ENCODE results near the gene DOK6.

DOK6 gene

DNA sequence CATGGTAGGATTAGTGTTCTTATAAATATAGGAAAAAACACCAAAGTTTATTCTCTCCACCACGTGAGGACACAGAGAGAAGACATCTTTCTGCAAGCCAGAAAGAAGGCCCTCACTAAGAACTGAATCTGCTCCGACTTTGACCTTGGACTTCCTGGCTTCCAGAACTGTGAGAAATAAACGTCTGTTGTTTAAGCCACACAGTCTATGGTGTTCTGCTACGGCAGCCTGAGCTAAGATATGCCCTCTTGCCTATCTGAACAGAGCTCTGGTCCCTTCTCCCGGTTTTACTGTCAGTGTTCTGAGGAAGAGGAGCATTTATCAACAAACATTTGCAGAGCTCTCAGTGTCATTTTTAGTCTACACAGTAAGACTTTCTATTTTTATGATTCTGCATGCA, 131.3 kb downstream of the DOK6 start:
- no peak overlapping the region for H3K27ac ChIP-seq (ENCODE audit: low read length)
- no peak for DNase-seq (ENCODE audit: low read depth, low spot score)
- H3K36me3 ChIP-seq (ENCODE audit: control insufficient read depth, insufficient read depth, low read length) = no peaks in the 10 kb centered on the region
- H3K4me3 ChIP-seq (ENCODE audit: low read length) = no peak overlapping the region
- H3K9me3 ChIP-seq (ENCODE audit: control insufficient read depth, insufficient read depth, low read length) = no peaks in the 10 kb centered on the region
- no CpG with 5 or more reads among the region's 5 CpGs for WGBS (ENCODE audit: insufficient coverage, insufficient read length)
- H3K27me3 ChIP-seq (ENCODE audit: control insufficient read depth, insufficient read depth, low read length) = no peaks in the 10 kb centered on the region
- H3K4me1 ChIP-seq (ENCODE audit: control insufficient read depth, insufficient read depth, low read length) = no peaks in the 10 kb centered on the region

- Histone ChIP-seq H3K27me3 (ENCODE audit: control insufficient read depth, insufficient read depth, low read length) (no peaks in the 10 kb centered on the region), H3K9me3 (ENCODE audit: control insufficient read depth, insufficient read depth, low read length) (no peaks in the 10 kb centered on the region), H3K27ac (ENCODE audit: low read length) (no peak overlapping the region), H3K4me1 (ENCODE audit: control insufficient read depth, insufficient read depth, low read length) (no peaks in the 10 kb centered on the region; the same call in 1 of the 2 replicates), H3K4me3 (ENCODE audit: low read length) (no peak overlapping the region), H3K36me3 (ENCODE audit: control insufficient read depth, insufficient read depth, low read length) (no peaks in the 10 kb centered on the region)
- WGBS (ENCODE audit: insufficient coverage, insufficient read length) = no CpG with 5 or more reads among the region's 3 CpGs
- DNase-seq (ENCODE audit: low read depth, low spot score) = no peak
Observed at GRCh38 chr18:69537183-69537582, 136.5 kb downstream of the DOK6 start.

DNA sequence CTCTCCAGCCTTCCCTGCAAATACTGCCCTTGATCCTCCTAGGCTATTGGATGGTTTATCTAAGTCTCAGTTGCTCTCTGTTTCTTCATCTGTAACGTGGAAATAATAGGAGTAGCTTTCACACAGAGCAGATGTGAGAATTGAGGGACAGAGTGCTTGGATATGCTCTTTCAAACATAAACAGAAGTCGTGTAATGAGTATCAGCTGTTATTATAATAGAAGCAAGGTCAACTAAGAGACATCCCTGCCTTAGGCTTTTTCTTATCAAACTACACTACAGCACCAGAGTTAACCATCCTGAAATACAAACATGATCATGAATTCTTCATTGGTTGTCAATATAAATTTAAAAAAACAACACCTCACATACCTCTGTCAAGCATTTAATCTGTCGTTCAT, 138.2 kb downstream of the DOK6 start:
- H3K4me3 ChIP-seq (ENCODE audit: low read length) = no peak overlapping the region
- H3K9me3 ChIP-seq (ENCODE audit: control insufficient read depth, insufficient read depth, low read length) = no peaks in the 10 kb centered on the region
- H3K27ac ChIP-seq (ENCODE audit: low read length) = no peak overlapping the region
- DNase-seq (ENCODE audit: low read depth, low spot score) = no peak
- no peaks in the 10 kb centered on the region for H3K36me3 ChIP-seq (ENCODE audit: control insufficient read depth, insufficient read depth, low read length)
- H3K27me3 ChIP-seq (ENCODE audit: control insufficient read depth, insufficient read depth, low read length) = no peaks in the 10 kb centered on the region
- H3K4me1 ChIP-seq (ENCODE audit: control insufficient read depth, insufficient read depth, low read length) = no peaks in the 10 kb centered on the region; the same call in 1 of the 2 replicates
- 100% methylated on average over 1 of the region's 3 CpGs for WGBS (ENCODE audit: insufficient coverage, insufficient read length)

DNA sequence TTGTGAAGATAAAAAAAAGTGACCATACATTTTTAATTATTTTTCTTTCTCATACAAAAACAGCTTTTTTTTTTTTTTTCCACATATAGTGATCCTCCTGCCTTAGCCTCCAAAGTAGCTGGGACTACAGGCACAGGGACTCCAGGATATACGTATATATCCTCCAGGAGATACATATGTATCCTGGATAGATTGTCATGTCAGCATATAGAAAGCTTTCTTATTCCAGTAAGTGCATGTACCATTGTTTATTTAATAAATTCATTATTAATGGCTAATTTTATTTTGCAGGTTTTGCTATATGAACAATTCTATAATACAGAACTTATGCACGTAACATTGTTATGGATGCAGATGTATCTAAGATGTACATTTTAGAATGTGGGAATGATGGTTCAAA, 138.7 kb downstream of the DOK6 start:
- Histone ChIP-seq H3K4me1 (ENCODE audit: control insufficient read depth, insufficient read depth, low read length) (no peaks in the 10 kb centered on the region; the same call in 1 of the 2 replicates), H3K27me3 (ENCODE audit: control insufficient read depth, insufficient read depth, low read length) (no peaks in the 10 kb centered on the region), H3K27ac (ENCODE audit: low read length) (no peak overlapping the region), H3K9me3 (ENCODE audit: control insufficient read depth, insufficient read depth, low read length) (no peaks in the 10 kb centered on the region), H3K36me3 (ENCODE audit: control insufficient read depth, insufficient read depth, low read length) (no peaks in the 10 kb centered on the region), H3K4me3 (ENCODE audit: low read length) (no peak overlapping the region)
- DNase-seq (ENCODE audit: low read depth, low spot score) = no peak
- WGBS (ENCODE audit: insufficient coverage, insufficient read length) = no CpG with 5 or more reads among the region's 2 CpGs

GRCh38 chr18:69556228-69556627, 155.5 kb downstream of the DOK6 start:
- H3K27ac ChIP-seq (ENCODE audit: low read length) = no peak overlapping the region
- WGBS (ENCODE audit: insufficient coverage, insufficient read length) = no CpG with 5 or more reads among the region's 3 CpGs
- H3K4me3 ChIP-seq (ENCODE audit: low read length) = no peak overlapping the region
- DNase-seq (ENCODE audit: low read depth, low spot score) = no peak
- no peaks in the 10 kb centered on the region for H3K9me3 ChIP-seq (ENCODE audit: control insufficient read depth, insufficient read depth, low read length)
- H3K4me1 ChIP-seq (ENCODE audit: control insufficient read depth, insufficient read depth, low read length) = no peaks in the 10 kb centered on the region
- H3K36me3 ChIP-seq (ENCODE audit: control insufficient read depth, insufficient read depth, low read length) = no peaks in the 10 kb centered on the region
- H3K27me3 ChIP-seq (ENCODE audit: control insufficient read depth, insufficient read depth, low read length) = no peaks in the 10 kb centered on the region

DNA sequence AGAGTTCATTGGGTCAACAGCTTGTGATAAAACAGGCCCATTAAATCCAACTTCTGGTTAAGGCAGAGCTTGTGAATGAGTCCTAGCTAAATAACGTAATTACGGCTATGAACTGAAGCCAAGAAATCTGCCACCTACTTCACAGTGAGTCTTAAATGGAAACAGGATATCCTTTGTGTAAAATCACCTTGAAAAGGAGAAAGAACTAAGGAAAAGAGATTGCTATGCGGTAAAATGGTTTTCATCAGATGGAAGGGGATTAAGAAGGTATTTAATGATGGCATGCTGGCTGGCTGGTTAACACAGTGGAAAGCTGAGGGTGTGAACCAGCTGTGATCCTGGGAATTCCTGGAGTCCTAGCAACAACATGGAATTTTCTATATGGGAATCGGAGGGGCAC, 156.6 kb downstream of the DOK6 start:
- Histone ChIP-seq H3K27ac (ENCODE audit: low read length) (no peak overlapping the region), H3K27me3 (ENCODE audit: control insufficient read depth, insufficient read depth, low read length) (no peaks in the 10 kb centered on the region), H3K9me3 (ENCODE audit: control insufficient read depth, insufficient read depth, low read length) (no peaks in the 10 kb centered on the region), H3K36me3 (ENCODE audit: control insufficient read depth, insufficient read depth, low read length) (no peaks in the 10 kb centered on the region), H3K4me3 (ENCODE audit: low read length) (no peak overlapping the region), H3K4me1 (ENCODE audit: control insufficient read depth, insufficient read depth, low read length) (no peaks in the 10 kb centered on the region)
- DNase-seq (ENCODE audit: low read depth, low spot score) = no peak
- WGBS (ENCODE audit: insufficient coverage, insufficient read length) = no CpG with 5 or more reads among the region's 4 CpGs

- H3K36me3 ChIP-seq (ENCODE audit: control insufficient read depth, insufficient read depth, low read length) = no peaks in the 10 kb centered on the region
- H3K27ac ChIP-seq (ENCODE audit: low read length) = no peak overlapping the region
- H3K4me3 ChIP-seq (ENCODE audit: low read length) = no peak overlapping the region
- DNase-seq (ENCODE audit: low read depth, low spot score) = no peak
- H3K27me3 ChIP-seq (ENCODE audit: control insufficient read depth, insufficient read depth, low read length) = no peaks in the 10 kb centered on the region
- H3K9me3 ChIP-seq (ENCODE audit: control insufficient read depth, insufficient read depth, low read length) = no peaks in the 10 kb centered on the region
- no peaks in the 10 kb centered on the region for H3K4me1 ChIP-seq (ENCODE audit: control insufficient read depth, insufficient read depth, low read length)
- WGBS (ENCODE audit: insufficient coverage, insufficient read length) = no CpG with 5 or more reads among the region's 2 CpGs
Observed at GRCh38 chr18:69558052-69558451, 157.4 kb downstream of the DOK6 start.

- no peaks in the 10 kb centered on the region for H3K36me3 ChIP-seq (ENCODE audit: control insufficient read depth, insufficient read depth, low read length)
- H3K27ac ChIP-seq (ENCODE audit: low read length) = no peak overlapping the region
- H3K9me3 ChIP-seq (ENCODE audit: control insufficient read depth, insufficient read depth, low read length) = no peaks in the 10 kb centered on the region
- no peaks in the 10 kb centered on the region for H3K27me3 ChIP-seq (ENCODE audit: control insufficient read depth, insufficient read depth, low read length)
- DNase-seq (ENCODE audit: low read depth, low spot score) = no peak
- no peaks in the 10 kb centered on the region for H3K4me1 ChIP-seq (ENCODE audit: control insufficient read depth, insufficient read depth, low read length)
- no peak overlapping the region for H3K4me3 ChIP-seq (ENCODE audit: low read length)
Observed at GRCh38 chr18:69559604-69560003, 158.9 kb downstream of the DOK6 start.

GRCh38 chr18:69564602-69565001, 163.9 kb downstream of the DOK6 start:
- no peaks in the 10 kb centered on the region; the same call in none of the 2 replicates for H3K9me3 ChIP-seq (ENCODE audit: control insufficient read depth, insufficient read depth, low read length)
- H3K4me3 ChIP-seq (ENCODE audit: low read length) = no peak overlapping the region
- H3K27me3 ChIP-seq (ENCODE audit: control insufficient read depth, insufficient read depth, low read length) = no peaks in the 10 kb centered on the region
- no CpG with 5 or more reads among the region's 2 CpGs for WGBS (ENCODE audit: insufficient coverage, insufficient read length)
- DNase-seq (ENCODE audit: low read depth, low spot score) = no peak
- H3K4me1 ChIP-seq (ENCODE audit: control insufficient read depth, insufficient read depth, low read length) = no peaks in the 10 kb centered on the region
- no peaks in the 10 kb centered on the region for H3K36me3 ChIP-seq (ENCODE audit: control insufficient read depth, insufficient read depth, low read length)
- no peak overlapping the region for H3K27ac ChIP-seq (ENCODE audit: low read length)

DNA sequence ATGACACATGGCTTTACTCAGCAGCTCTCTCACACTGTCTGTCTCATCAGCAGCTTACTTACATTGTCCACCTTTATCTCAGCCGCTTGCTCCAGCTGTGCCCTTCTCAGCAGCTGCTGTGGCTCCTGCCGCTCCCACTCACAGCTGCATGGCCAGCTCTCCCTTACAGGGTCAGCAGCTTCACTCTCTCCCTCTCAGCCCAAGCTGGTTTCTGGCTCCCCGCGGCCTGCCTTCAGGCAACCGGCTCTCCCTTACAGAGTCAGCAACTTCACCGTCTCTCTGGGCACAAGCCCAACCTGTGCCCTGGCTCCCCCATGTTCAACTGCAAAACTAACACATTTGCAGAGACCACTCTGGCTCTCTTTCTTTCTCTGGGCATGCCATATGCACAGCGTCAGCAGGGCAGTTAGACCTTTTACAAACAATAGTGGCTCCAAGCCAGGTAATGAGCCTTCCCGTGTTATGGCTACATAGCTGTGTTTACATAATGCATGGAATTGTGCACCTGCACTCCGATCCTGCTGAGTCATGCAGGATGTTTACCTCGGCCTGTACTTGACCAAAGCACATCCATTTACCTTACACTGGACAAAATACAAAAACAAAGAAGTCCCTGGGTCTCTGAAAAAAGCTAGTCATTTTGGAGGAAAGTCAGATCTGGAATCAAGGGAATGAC, 167.3 kb downstream of the DOK6 start:
- DNase-seq (ENCODE audit: low read depth, low spot score) = no peak
- no peaks in the 10 kb centered on the region; the same call in none of the 2 replicates for H3K9me3 ChIP-seq (ENCODE audit: control insufficient read depth, insufficient read depth, low read length)
- H3K36me3 ChIP-seq (ENCODE audit: control insufficient read depth, insufficient read depth, low read length) = no peaks in the 10 kb centered on the region
- H3K4me3 ChIP-seq (ENCODE audit: low read length) = no peak overlapping the region
- no peaks in the 10 kb centered on the region for H3K27me3 ChIP-seq (ENCODE audit: control insufficient read depth, insufficient read depth, low read length)
- no peaks in the 10 kb centered on the region for H3K4me1 ChIP-seq (ENCODE audit: control insufficient read depth, insufficient read depth, low read length)
- no CpG with 5 or more reads among the region's 10 CpGs for WGBS (ENCODE audit: insufficient coverage, insufficient read length)
- no peak overlapping the region for H3K27ac ChIP-seq (ENCODE audit: low read length)

DNA sequence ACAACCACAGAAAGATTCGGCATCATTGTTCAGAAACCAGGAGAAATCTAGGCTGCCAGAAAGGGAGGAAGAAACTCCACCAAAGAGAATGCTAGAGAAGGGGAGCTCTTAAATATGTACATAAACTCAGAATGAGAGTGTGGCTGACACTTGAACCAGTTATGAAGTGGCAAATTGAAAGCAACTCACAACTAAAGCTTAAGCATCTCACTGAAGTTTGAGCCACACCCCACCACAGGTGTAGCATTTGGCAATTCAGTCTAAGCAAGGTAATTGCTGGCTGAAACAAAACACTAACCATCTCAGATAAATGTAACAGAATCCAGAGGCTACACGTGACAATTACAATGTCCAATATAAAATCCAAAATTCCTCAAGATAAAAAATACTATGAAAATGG, 168.4 kb downstream of the DOK6 start:
- no peak for DNase-seq (ENCODE audit: low read depth, low spot score)
- no CpG with 5 or more reads among the region's 2 CpGs for WGBS (ENCODE audit: insufficient coverage, insufficient read length)
- Histone ChIP-seq H3K27ac (ENCODE audit: low read length) (no peak overlapping the region), H3K27me3 (ENCODE audit: control insufficient read depth, insufficient read depth, low read length) (no peaks in the 10 kb centered on the region), H3K4me1 (ENCODE audit: control insufficient read depth, insufficient read depth, low read length) (no peaks in the 10 kb centered on the region), H3K36me3 (ENCODE audit: control insufficient read depth, insufficient read depth, low read length) (no peaks in the 10 kb centered on the region), H3K9me3 (ENCODE audit: control insufficient read depth, insufficient read depth, low read length) (no peaks in the 10 kb centered on the region; the same call in none of the 2 replicates), H3K4me3 (ENCODE audit: low read length) (no peak overlapping the region)
